ENCODE measurements around the gene ATP2B3.

DNA sequence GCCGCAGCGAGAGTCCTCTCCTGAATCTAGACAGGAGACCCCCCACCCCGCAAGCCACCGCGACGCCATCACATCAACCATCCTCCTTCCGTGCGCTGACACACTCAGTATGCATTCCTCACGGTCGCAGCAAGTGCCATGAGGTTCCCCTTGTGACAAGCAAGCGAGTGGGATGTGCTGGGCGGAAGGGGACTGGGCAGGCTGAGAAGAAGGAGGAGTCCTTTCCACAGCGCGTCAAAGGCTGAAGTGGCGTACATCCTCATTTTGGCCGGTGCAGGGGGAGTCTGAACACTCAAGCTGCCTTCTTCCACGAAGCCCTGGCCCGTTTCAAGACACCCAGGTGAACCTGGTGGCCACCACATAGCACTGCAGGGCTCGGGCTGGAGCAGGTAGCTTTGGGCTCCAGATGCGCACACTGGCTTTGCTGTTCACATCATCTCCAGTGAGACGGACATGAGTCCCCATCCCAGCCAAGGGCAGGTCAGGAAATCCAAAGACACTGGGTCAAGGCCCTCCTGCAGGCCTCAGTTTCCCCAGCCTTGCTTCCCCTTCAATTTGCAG is 51.1 kb downstream of the ATP2B3 start:
- TF ChIP-seq SREBF2 (IDR thresholded peaks at IDR 0.05; ENCODE audit: low read length), result no peak
- no peak for TF ChIP-seq POLR2A (IDR thresholded peaks at IDR 0.05; ENCODE audit: low read depth, low read length)

Data from GM12878 (cell line).